Suprapubic skin (tissue), 4 donors: Measurements from ENCODE around the gene SNX14. TPM values are rescaled to one million over a fixed set of nuclear protein-coding genes. Genes with fewer than 3 reads are reported as not detected.

Experiments used
- DNase-seq, 2 donors: peaks; one replicate each; pipeline ENCODE4 v3.0.0-alpha.2; 2019; ENCODE audit warnings: low spot score in 2 of 2
- H3K27ac ChIP-seq: fragments of 200-600 bp; sonication (generic); one replicate; pipeline ENCODE4 v1.5.1; 2019
- H3K27me3 ChIP-seq: fragments of 200-600 bp; sonication (generic); one replicate; pipeline ENCODE4 v1.5.1; 2019
- H3K36me3 ChIP-seq: fragments of 200-600 bp; sonication (generic); one replicate; pipeline ENCODE4 v1.5.1; 2019
- H3K4me1 ChIP-seq: fragments of 200-600 bp; sonication (generic); one replicate; pipeline ENCODE4 v1.5.1; 2019
- H3K4me3 ChIP-seq: fragments of 200-600 bp; sonication (generic); one replicate; pipeline ENCODE4 v1.5.1; 2019; ENCODE audit warnings: mild to moderate bottlenecking
- H3K9me3 ChIP-seq: fragments of 200-600 bp; sonication (generic); one replicate; pipeline ENCODE4 v1.5.1; 2019
- EP300 ChIP-seq: sonication (generic); formaldehyde crosslinking; IDR thresholded peaks from one replicate; pipeline ENCODE4 v1.6.1; 2017; ENCODE audit warnings: antibody characterized with exemption
- POLR2A ChIP-seq, 2 donors: fragments of 450-650 bp; IDR thresholded peaks; one replicate each; pipeline ENCODE4 v1.6.1; 2017; ENCODE audit warnings: antibody characterized with exemption in 2 of 2, mild to moderate bottlenecking in 2 of 2, moderate library complexity in 2 of 2
- POLR2AphosphoS5 ChIP-seq, 3 donors: sonication (generic); formaldehyde crosslinking; IDR thresholded peaks; one replicate each; pipeline ENCODE4 v1.6.1; 2017; ENCODE audit warnings: antibody characterized with exemption in 3 of 3
- WGBS: methylation state at CpG from one replicate; pipeline ENCODE4 v1.1.5; 2018; 5-methylcytosine and 5-hydroxymethylcytosine counted together
- total RNA-seq, 4 donors: library from RNA; depleted of rRNA; stranded (reverse); fragments of >200 nt; gene quantifications; one replicate each; pipeline ENCODE4 v1.1.0, GENCODE V29; 2016
- TF ChIP-seq, protein P1 (sequence below), 2 donors: fragments of 200-600 bp in 1 of 2; fragments of 450-650 bp in 1 of 2; sonication (generic) in 1 of 2; IDR thresholded peaks; one replicate each; pipeline ENCODE4 v1.5.1; 2016 to 2019; ENCODE audit warnings: antibody characterized with exemption in 2 of 2, mild to moderate bottlenecking in 1 of 2, moderate library complexity in 1 of 2

Gene SNX14
- total RNA-seq, 4 donors from 2014 or later: 30.3 to 125 (median 47.8) TPM

DNA sequence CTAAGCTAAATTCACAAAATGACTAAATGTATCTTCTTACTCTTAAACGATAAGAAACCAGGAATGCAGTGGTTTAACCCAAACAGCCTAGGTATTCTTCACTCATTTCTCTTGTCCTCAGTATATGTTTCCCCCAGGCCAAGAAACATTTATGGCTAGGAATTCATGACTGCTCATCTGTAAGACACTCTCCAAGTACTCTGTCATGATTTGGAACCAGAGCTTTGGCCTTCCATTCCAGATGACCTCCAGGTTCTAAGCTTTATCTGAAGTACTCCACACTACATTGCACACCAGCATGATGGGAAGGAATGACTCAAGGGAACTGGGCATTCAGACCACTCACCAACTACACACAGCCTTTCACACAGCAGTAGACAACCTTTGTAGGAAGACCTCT, 114.5 kb downstream of the SNX14 start:
- H3K9me3 ChIP-seq: no peaks in the 10 kb centered on the region
- no peak for DNase-seq
- WGBS: 92% methylated on average over 1 of the region's 1 CpG
- H3K4me1 ChIP-seq: no peaks in the 10 kb centered on the region
- no peaks in the 10 kb centered on the region for H3K27me3 ChIP-seq
- no peak overlapping the region for H3K4me3 ChIP-seq
- H3K27ac ChIP-seq: no peak overlapping the region
- H3K36me3 ChIP-seq: no peaks in the 10 kb centered on the region
- no peak for TF ChIP-seq EP300
- no peak for TF ChIP-seq POLR2A (IDR thresholded peaks at IDR 0.05)
- TF ChIP-seq, protein P1, sequence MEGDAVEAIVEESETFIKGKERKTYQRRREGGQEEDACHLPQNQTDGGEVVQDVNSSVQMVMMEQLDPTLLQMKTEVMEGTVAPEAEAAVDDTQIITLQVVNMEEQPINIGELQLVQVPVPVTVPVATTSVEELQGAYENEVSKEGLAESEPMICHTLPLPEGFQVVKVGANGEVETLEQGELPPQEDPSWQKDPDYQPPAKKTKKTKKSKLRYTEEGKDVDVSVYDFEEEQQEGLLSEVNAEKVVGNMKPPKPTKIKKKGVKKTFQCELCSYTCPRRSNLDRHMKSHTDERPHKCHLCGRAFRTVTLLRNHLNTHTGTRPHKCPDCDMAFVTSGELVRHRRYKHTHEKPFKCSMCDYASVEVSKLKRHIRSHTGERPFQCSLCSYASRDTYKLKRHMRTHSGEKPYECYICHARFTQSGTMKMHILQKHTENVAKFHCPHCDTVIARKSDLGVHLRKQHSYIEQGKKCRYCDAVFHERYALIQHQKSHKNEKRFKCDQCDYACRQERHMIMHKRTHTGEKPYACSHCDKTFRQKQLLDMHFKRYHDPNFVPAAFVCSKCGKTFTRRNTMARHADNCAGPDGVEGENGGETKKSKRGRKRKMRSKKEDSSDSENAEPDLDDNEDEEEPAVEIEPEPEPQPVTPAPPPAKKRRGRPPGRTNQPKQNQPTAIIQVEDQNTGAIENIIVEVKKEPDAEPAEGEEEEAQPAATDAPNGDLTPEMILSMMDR (IDR thresholded peaks at IDR 0.05): no peak
- no peak for TF ChIP-seq POLR2AphosphoS5 (IDR thresholded peaks at IDR 0.05)

DNA sequence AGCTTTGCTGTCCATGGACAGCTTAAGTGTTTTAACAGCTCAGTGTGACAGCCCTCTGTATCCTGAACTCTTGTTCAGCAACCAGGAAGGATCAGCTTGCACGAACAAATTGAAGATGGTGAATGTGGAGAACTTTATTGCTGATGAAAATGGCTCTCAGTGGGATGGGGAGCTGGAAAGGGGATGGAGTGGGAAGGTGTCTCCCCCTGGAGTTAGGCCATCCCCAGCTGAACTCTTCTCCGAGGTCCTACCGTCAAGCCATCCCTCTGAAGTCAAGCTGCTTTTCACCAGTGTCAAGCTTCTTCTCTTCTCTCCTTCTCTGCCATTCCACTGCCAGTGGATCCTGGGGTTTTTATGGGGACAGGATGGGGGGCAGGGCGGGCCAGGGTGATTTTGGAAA, 117.1 kb downstream of the SNX14 start:
- no peaks in the 10 kb centered on the region for H3K27me3 ChIP-seq
- H3K36me3 ChIP-seq: no peaks in the 10 kb centered on the region
- no peaks in the 10 kb centered on the region for H3K4me1 ChIP-seq
- DNase-seq: no peak
- no peak for TF ChIP-seq POLR2AphosphoS5 (IDR thresholded peaks at IDR 0.05)
- 93% methylated on average over 4 of the region's 4 CpGs for WGBS
- H3K9me3 ChIP-seq: no peaks in the 10 kb centered on the region
- H3K4me3 ChIP-seq: no peak overlapping the region
- H3K27ac ChIP-seq: no peak overlapping the region

DNA sequence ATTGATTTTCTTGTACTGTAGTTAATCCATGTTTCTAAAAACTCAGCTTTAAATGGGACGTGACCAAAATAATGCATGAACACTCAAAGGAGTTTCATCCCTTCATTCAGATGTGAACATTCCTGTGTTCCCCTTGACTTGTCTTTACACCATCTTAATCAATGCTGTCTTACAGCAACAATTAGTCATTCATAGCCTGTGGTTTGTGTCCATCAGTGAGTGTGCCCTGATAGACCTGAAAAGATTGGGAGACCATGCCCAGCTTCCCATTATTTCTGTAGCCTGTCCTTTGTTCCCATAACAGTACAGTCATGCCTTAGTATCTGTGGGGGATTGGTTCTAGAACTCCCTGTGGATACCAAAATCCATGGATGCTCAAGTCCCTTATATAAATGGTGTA, 119.9 kb downstream of the SNX14 start:
- Histone ChIP-seq H3K4me1 (peaks cover 2% of the 10 kb centered on the region), H3K27ac (no peak overlapping the region), H3K4me3 (no peak overlapping the region), H3K9me3 (no peaks in the 10 kb centered on the region), H3K36me3 (no peaks in the 10 kb centered on the region), H3K27me3 (no peaks in the 10 kb centered on the region)
- DNase-seq: no peak
- WGBS: 96% methylated on average over 1 of the region's 1 CpG
- no peak for TF ChIP-seq POLR2A (IDR thresholded peaks at IDR 0.05)
- TF ChIP-seq POLR2AphosphoS5 (IDR thresholded peaks at IDR 0.05): no peak
- TF ChIP-seq, protein P1 (IDR thresholded peaks at IDR 0.05): no peak
- no peak for TF ChIP-seq EP300

DNA sequence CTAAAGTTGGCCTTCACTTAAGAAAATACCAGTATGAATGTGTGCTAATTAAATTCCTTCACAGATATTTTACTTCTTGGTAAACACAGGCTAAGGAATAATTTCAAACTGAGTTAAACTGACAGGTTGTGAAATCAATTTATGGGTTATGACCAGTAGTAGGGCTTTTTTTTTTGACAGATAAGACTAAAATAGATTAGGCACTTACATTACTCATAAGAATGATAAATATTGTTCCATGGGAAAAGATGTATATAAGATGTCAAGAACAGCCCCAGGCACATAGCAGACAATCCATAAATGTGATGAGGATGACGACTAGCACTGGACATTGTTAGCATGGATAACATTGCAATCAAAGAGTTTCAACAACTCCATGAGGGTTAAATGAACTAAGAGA, 120.9 kb downstream of the SNX14 start:
- Histone ChIP-seq H3K4me1 (peaks cover 2% of the 10 kb centered on the region), H3K27me3 (no peaks in the 10 kb centered on the region), H3K36me3 (no peaks in the 10 kb centered on the region), H3K9me3 (no peaks in the 10 kb centered on the region), H3K27ac (no peak overlapping the region), H3K4me3 (no peak overlapping the region)
- WGBS: 74% methylated on average over 1 of the region's 1 CpG
- TF ChIP-seq POLR2AphosphoS5 (IDR thresholded peaks at IDR 0.05) (no peak), EP300 (no peak)
- TF ChIP-seq, protein P1 (IDR thresholded peaks at IDR 0.05): no peak
- DNase-seq: no peak

DNA sequence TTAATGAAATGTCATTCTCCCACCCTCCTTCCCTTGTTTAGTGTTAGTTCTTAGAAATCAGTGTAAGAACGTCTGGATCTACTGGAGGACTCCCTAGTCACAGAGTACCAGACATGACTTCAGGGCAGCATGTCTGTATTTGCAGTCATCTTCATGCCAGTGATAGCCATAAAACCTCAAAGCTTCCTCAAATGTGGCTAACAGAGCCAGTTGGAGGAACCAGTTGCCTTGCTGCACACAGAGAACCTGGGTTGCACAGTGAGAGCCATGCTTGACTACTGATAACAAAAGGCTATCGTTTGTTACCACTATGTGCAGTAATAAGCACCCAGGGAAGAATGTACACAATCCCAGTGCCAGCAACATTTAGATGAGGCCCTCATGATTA, 123.6 kb downstream of the SNX14 start:
- no peaks in the 10 kb centered on the region for H3K36me3 ChIP-seq
- TF ChIP-seq EP300 (no peak), POLR2AphosphoS5 (IDR thresholded peaks at IDR 0.05) (no peak), POLR2A (IDR thresholded peaks at IDR 0.05) (no peak)
- TF ChIP-seq, protein P1 (IDR thresholded peaks at IDR 0.05): no peak

More for the DNA sequence above, 123.6 kb downstream of the SNX14 start:
- Histone ChIP-seq H3K9me3 (no peaks in the 10 kb centered on the region), H3K27me3 (no peaks in the 10 kb centered on the region), H3K4me1 (peaks cover 4% of the 10 kb centered on the region), H3K4me3 (no peak overlapping the region), H3K27ac (no peak overlapping the region)
- WGBS: 52% methylated on average over 2 of the region's 2 CpGs
- DNase-seq: no peak
